Measurements from ENCODE around the gene GALNT17.

DNA sequence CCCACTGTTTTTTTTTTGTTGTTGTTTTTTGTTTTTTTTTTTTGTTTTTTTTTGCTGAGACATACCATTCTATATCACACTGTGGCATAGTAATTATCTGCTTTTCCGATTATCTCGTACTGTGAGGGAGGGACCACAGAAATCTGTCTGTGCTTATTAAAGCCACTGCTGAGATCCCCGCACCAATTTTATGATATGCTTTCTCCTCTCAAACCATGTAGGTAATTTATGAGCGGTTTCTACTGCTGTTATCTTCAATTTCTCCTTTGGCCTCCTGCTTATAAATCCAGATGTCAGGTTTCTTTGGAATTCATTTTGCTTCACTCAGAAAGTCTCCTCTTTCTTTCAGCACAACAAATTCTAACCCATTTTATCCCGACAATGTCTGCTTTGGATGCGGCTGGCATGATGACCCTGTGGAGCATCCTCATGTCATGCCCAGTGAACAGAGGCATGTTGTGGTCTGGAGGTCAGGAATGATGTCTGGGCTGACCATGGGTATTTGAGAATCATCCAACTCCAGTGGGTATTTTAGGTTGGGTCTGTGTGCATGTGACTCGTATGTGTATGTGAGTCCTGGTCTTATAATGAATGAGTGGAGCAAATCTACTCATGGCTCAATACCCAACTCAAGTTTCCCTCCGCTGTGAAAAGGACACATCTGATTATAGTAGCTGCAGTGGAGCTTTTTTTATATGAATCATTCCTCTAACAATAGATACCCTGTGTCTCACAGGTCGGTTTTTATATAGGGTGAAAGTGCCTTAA is 213.4 kb downstream of the GALNT17 start:
- TF ChIP-seq, protein P1, sequence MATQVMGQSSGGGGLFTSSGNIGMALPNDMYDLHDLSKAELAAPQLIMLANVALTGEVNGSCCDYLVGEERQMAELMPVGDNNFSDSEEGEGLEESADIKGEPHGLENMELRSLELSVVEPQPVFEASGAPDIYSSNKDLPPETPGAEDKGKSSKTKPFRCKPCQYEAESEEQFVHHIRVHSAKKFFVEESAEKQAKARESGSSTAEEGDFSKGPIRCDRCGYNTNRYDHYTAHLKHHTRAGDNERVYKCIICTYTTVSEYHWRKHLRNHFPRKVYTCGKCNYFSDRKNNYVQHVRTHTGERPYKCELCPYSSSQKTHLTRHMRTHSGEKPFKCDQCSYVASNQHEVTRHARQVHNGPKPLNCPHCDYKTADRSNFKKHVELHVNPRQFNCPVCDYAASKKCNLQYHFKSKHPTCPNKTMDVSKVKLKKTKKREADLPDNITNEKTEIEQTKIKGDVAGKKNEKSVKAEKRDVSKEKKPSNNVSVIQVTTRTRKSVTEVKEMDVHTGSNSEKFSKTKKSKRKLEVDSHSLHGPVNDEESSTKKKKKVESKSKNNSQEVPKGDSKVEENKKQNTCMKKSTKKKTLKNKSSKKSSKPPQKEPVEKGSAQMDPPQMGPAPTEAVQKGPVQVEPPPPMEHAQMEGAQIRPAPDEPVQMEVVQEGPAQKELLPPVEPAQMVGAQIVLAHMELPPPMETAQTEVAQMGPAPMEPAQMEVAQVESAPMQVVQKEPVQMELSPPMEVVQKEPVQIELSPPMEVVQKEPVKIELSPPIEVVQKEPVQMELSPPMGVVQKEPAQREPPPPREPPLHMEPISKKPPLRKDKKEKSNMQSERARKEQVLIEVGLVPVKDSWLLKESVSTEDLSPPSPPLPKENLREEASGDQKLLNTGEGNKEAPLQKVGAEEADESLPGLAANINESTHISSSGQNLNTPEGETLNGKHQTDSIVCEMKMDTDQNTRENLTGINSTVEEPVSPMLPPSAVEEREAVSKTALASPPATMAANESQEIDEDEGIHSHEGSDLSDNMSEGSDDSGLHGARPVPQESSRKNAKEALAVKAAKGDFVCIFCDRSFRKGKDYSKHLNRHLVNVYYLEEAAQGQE (tag by site-specific recombination; IDR thresholded peaks at IDR 0.05), result no peak
- no peak for TF ChIP-seq RBAK (tag by site-specific recombination; IDR thresholded peaks at IDR 0.05)
- TF ChIP-seq ZNF174 (tag by site-specific recombination; IDR thresholded peaks at IDR 0.05), result no peak
- TF ChIP-seq, protein P2, sequence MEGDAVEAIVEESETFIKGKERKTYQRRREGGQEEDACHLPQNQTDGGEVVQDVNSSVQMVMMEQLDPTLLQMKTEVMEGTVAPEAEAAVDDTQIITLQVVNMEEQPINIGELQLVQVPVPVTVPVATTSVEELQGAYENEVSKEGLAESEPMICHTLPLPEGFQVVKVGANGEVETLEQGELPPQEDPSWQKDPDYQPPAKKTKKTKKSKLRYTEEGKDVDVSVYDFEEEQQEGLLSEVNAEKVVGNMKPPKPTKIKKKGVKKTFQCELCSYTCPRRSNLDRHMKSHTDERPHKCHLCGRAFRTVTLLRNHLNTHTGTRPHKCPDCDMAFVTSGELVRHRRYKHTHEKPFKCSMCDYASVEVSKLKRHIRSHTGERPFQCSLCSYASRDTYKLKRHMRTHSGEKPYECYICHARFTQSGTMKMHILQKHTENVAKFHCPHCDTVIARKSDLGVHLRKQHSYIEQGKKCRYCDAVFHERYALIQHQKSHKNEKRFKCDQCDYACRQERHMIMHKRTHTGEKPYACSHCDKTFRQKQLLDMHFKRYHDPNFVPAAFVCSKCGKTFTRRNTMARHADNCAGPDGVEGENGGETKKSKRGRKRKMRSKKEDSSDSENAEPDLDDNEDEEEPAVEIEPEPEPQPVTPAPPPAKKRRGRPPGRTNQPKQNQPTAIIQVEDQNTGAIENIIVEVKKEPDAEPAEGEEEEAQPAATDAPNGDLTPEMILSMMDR (tag by site-specific recombination; IDR thresholded peaks at IDR 0.05), result no peak
- TF ChIP-seq ZNF19 (tag by site-specific recombination; IDR thresholded peaks at IDR 0.05; ENCODE audit: low read depth), result no peak
- no peak for TF ChIP-seq HOXA7 (CRISPR knock-in tag; IDR thresholded peaks at IDR 0.05; ENCODE audit: borderline replicate concordance)
- TF ChIP-seq ZBTB17 (tag by site-specific recombination; IDR thresholded peaks at IDR 0.05), result no peak
- TF ChIP-seq, protein P3, sequence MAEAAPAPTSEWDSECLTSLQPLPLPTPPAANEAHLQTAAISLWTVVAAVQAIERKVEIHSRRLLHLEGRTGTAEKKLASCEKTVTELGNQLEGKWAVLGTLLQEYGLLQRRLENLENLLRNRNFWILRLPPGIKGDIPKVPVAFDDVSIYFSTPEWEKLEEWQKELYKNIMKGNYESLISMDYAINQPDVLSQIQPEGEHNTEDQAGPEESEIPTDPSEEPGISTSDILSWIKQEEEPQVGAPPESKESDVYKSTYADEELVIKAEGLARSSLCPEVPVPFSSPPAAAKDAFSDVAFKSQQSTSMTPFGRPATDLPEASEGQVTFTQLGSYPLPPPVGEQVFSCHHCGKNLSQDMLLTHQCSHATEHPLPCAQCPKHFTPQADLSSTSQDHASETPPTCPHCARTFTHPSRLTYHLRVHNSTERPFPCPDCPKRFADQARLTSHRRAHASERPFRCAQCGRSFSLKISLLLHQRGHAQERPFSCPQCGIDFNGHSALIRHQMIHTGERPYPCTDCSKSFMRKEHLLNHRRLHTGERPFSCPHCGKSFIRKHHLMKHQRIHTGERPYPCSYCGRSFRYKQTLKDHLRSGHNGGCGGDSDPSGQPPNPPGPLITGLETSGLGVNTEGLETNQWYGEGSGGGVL (tag by site-specific recombination; IDR thresholded peaks at IDR 0.05), result no peak
- TF ChIP-seq KLF8 (tag by site-specific recombination; IDR thresholded peaks at IDR 0.05), result no peak
- TF ChIP-seq, protein P4, sequence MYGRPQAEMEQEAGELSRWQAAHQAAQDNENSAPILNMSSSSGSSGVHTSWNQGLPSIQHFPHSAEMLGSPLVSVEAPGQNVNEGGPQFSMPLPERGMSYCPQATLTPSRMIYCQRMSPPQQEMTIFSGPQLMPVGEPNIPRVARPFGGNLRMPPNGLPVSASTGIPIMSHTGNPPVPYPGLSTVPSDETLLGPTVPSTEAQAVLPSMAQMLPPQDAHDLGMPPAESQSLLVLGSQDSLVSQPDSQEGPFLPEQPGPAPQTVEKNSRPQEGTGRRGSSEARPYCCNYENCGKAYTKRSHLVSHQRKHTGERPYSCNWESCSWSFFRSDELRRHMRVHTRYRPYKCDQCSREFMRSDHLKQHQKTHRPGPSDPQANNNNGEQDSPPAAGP (tag by site-specific recombination; IDR thresholded peaks at IDR 0.05), result no peak
- no peak for TF ChIP-seq ZNF324 (tag by site-specific recombination; IDR thresholded peaks at IDR 0.05)
- TF ChIP-seq, protein P5, sequence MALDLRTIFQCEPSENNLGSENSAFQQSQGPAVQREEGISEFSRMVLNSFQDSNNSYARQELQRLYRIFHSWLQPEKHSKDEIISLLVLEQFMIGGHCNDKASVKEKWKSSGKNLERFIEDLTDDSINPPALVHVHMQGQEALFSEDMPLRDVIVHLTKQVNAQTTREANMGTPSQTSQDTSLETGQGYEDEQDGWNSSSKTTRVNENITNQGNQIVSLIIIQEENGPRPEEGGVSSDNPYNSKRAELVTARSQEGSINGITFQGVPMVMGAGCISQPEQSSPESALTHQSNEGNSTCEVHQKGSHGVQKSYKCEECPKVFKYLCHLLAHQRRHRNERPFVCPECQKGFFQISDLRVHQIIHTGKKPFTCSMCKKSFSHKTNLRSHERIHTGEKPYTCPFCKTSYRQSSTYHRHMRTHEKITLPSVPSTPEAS (tag by site-specific recombination; IDR thresholded peaks at IDR 0.05), result no peak
- no peak for TF ChIP-seq ZNF10 (tag by site-specific recombination; IDR thresholded peaks at IDR 0.05)

All from HEK293 (cell line).